Smooth muscle cell (in vitro differentiated cells): Measurements from ENCODE around the gene LAMB4. TPM values are rescaled to one million over a fixed set of nuclear protein-coding genes. Genes with fewer than 3 reads are reported as not detected.

Experiments used
- DNase-seq: peaks from one replicate; lab custom pipeline; 2025; ENCODE audit not compliant: unreplicated experiment; lab: John Stamatoyannopoulos, UW
- H2AFZ ChIP-seq: fragments of 200-600 bp; sonication (generic); 2 replicates; pipeline ENCODE4 v1.6.0; 2016; ENCODE audit warnings: antibody characterized with exemption, low read depth, mild to moderate bottlenecking
- H3F3A ChIP-seq: fragments of 200-600 bp; sonication (generic); 2 replicates; pipeline ENCODE4 v1.6.0; 2017; ENCODE audit warnings: antibody characterized with exemption, low read depth
- H3K27ac ChIP-seq: fragments of 200-600 bp; sonication (generic); 2 replicates; pipeline ENCODE4 v1.5.1; 2016; ENCODE audit warnings: low read depth, mild to moderate bottlenecking
- H3K27me3 ChIP-seq: fragments of 200-600 bp; sonication (generic); 2 replicates; pipeline ENCODE4 v1.6.1; 2016; ENCODE audit warnings: low read depth, mild to moderate bottlenecking
- H3K36me3 ChIP-seq: fragments of 200-600 bp; sonication (generic); 2 replicates; pipeline ENCODE4 v1.5.1; 2016; ENCODE audit warnings: low read depth
- H3K4me1 ChIP-seq: fragments of 200-600 bp; sonication (generic); 2 replicates; pipeline ENCODE4 v1.5.1; 2016; ENCODE audit warnings: low read depth
- H3K4me2 ChIP-seq: fragments of 200-600 bp; sonication (generic); 2 replicates; pipeline ENCODE4 v1.6.0; 2016; ENCODE audit warnings: mild to moderate bottlenecking
- H3K4me3 ChIP-seq: fragments of 200-600 bp; sonication (generic); 2 replicates; pipeline ENCODE4 v1.5.1; 2016; ENCODE audit warnings: mild to moderate bottlenecking
- H3K79me2 ChIP-seq: fragments of 200-600 bp; sonication (generic); 2 replicates; pipeline ENCODE4 v1.6.0; 2016; ENCODE audit warnings: low read depth, mild to moderate bottlenecking
- H3K9ac ChIP-seq: fragments of 200-600 bp; sonication (generic); 2 replicates; pipeline ENCODE4 v1.6.0; 2016; ENCODE audit warnings: low read depth
- H3K9me3 ChIP-seq: fragments of 200-600 bp; sonication (generic); replicated peaks from 2 replicates; pipeline ENCODE4 v1.5.1; 2016; ENCODE audit warnings: low read depth
- H4K20me1 ChIP-seq: fragments of 200-600 bp; sonication (generic); 2 replicates; pipeline ENCODE4 v1.6.0; 2016; ENCODE audit warnings: low read depth
- WGBS: methylation state at CpG from one replicate; pipeline ENCODE4 v1.1.7; 2016; ENCODE audit warnings: low lambda C conversion rate; 5-methylcytosine and 5-hydroxymethylcytosine counted together
- polyA plus RNA-seq: library from polyadenylated mRNA; unstranded; fragments of >200 nt; fragmentation: Nextera tagmentation; extraction: Ambion mirVana; gene quantifications from 2 replicates; pipeline ENCODE4 v1.2.1, GENCODE V29; 2016
- total RNA-seq: library from RNA; depleted of rRNA; stranded (reverse); fragments of >200 nt; gene quantifications from 2 replicates; pipeline ENCODE4 v1.2.3, GENCODE V29; 2014
- TF ChIP-seq, protein P1 (sequence below): fragments of 200-600 bp; sonication (generic); IDR thresholded peaks from 2 replicates; pipeline ENCODE4 v1.5.1; 2017; ENCODE audit warnings: borderline replicate concordance, mild to moderate bottlenecking, antibody characterized with exemption; ENCODE audit not compliant: insufficient read depth, poor library complexity, severe bottlenecking

LAMB4 gene
- total and polyA plus RNA-seq, 2 experiments from 2014 or later, result 0.06 to 0.67 TPM

DNA sequence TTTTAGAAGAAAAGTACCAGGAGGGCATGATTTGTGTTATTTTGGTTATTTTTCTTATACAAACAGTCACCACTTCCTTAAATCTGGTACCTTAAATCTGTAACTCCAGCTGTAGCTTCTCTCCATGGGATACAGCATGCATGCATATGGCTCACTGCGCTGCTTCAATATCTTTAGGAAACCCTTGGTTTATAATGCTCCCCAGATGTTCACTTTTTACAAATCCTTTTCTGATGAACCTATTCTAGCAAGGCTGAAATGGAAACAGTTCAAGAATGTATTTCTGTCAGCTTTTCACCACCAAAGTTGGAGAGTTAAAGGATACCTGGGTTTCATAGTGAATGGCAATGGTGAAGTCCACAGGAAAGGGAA lies 50.9 kb downstream of the LAMB4 start:
- Histone ChIP-seq H3K4me2 (peak overlapping the region; percentile 75), H3K79me2 (no peaks in the 10 kb centered on the region), H3K4me1 (peaks cover 26% of the 10 kb centered on the region), H3F3A (peaks cover 27% of the 10 kb centered on the region), H2AFZ (peak overlapping the region; percentile 67), H3K36me3 (no peaks in the 10 kb centered on the region), H3K9ac (peak overlapping the region; percentile 38), H3K27ac (peak overlapping the region; percentile 87), H3K9me3 (no peaks in the 10 kb centered on the region), H3K27me3 (no peaks in the 10 kb centered on the region), H3K4me3 (no peak overlapping the region), H4K20me1 (no peaks in the 10 kb centered on the region)
- DNase-seq, result no peak
- TF ChIP-seq, protein P1, sequence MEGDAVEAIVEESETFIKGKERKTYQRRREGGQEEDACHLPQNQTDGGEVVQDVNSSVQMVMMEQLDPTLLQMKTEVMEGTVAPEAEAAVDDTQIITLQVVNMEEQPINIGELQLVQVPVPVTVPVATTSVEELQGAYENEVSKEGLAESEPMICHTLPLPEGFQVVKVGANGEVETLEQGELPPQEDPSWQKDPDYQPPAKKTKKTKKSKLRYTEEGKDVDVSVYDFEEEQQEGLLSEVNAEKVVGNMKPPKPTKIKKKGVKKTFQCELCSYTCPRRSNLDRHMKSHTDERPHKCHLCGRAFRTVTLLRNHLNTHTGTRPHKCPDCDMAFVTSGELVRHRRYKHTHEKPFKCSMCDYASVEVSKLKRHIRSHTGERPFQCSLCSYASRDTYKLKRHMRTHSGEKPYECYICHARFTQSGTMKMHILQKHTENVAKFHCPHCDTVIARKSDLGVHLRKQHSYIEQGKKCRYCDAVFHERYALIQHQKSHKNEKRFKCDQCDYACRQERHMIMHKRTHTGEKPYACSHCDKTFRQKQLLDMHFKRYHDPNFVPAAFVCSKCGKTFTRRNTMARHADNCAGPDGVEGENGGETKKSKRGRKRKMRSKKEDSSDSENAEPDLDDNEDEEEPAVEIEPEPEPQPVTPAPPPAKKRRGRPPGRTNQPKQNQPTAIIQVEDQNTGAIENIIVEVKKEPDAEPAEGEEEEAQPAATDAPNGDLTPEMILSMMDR, result no peak
- 81% methylated on average over 1 of the region's 1 CpG for WGBS

DNA sequence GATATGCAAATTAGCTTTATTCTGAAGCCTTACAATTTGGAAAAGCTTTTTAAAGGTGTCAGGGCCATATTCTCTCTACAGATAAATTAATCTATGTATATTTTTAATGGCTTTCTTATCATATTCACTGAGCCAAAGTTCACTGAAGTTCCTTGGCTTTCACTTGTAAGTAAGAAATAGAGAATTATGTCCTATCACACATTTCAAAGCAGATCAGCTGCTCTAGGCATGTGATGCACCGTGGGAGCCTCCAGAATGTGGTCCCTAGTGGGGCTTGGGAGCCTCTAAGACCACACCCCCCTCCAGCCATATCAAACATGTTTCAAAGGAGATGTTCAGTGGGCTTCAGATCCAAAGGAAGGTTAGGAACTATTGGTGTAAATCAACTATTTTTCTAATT lies 51.5 kb downstream of the LAMB4 start:
- H2AFZ ChIP-seq, result peak overlapping the region; percentile 57
- H3K9ac ChIP-seq, result no peak overlapping the region
- peaks cover 27% of the 10 kb centered on the region for H3F3A ChIP-seq
- no peaks in the 10 kb centered on the region for H3K27me3 ChIP-seq
- no peak for DNase-seq
- H3K36me3 ChIP-seq, result no peaks in the 10 kb centered on the region
- H3K27ac ChIP-seq, result peak overlapping the region; percentile 87
- H3K4me2 ChIP-seq, result peak overlapping the region; percentile 75
- H3K4me3 ChIP-seq, result no peak overlapping the region
- TF ChIP-seq, protein P1, result no peak
- no peaks in the 10 kb centered on the region for H3K79me2 ChIP-seq
- H3K9me3 ChIP-seq, result no peaks in the 10 kb centered on the region
- WGBS, result 71% methylated on average over 1 of the region's 1 CpG
- H3K4me1 ChIP-seq, result peaks cover 26% of the 10 kb centered on the region
- H4K20me1 ChIP-seq, result no peaks in the 10 kb centered on the region

DNA sequence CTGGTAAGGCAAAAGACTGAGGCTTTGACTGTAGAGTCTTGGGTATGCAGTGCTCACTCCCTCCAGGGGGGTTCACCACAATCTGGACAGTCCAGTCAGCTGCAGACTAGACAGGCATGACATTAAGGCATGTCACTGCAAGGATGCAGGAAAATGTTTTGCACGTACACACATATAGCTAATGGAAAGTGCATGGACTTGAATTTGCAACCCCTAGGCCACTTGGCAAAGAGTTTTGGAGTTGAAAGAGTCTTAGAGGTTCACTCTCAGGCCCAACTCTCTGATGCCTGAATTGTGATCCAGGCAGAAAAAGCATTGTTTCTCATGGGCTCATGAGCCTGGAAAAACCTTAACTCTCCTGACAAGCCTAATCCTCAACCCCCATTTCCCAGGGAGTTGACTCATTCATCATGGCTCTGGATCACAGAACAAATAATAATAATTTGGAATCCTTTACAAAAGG lies 51.9 kb downstream of the LAMB4 start:
- H2AFZ ChIP-seq, result peak overlapping the region; percentile 57
- no peaks in the 10 kb centered on the region for H3K36me3 ChIP-seq
- H3K79me2 ChIP-seq, result no peaks in the 10 kb centered on the region
- H3F3A ChIP-seq, result peaks cover 27% of the 10 kb centered on the region
- H3K4me1 ChIP-seq, result peaks cover 26% of the 10 kb centered on the region
- H3K9ac ChIP-seq, result peak overlapping the region; percentile 26
- H3K4me3 ChIP-seq, result no peak overlapping the region
- H3K27ac ChIP-seq, result peak overlapping the region; percentile 87
- TF ChIP-seq, protein P1, result no peak
- no peak for DNase-seq
- 33% methylated on average over 1 of the region's 1 CpG for WGBS
- no peaks in the 10 kb centered on the region for H3K27me3 ChIP-seq
- peak overlapping the region; percentile 75 for H3K4me2 ChIP-seq
- H4K20me1 ChIP-seq, result no peaks in the 10 kb centered on the region
- no peaks in the 10 kb centered on the region for H3K9me3 ChIP-seq

DNA sequence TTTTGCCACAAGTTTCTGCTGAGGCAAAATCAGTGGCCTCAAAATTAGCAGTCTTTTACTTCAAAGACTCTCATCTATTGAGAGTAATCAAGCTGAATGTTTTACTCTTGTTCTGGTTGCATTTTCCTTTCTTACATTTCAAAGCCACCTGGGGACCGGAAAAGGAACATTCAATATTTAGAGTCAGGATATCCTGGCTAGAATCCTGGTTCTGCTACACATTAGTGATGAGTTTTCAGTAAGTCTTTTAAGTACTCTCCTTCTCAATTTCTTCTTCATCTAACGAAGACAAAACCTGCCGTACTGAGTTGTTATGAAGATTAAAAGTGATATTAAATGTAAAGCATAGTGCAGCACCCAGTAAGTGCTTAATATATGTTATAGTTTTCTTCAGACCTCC lies 52.5 kb downstream of the LAMB4 start:
- H3K79me2 ChIP-seq, result no peaks in the 10 kb centered on the region
- H3K27me3 ChIP-seq, result no peaks in the 10 kb centered on the region
- peak overlapping the region; percentile 26 for H3K9ac ChIP-seq
- no peaks in the 10 kb centered on the region for H3K36me3 ChIP-seq
- peaks cover 26% of the 10 kb centered on the region for H3K4me1 ChIP-seq
- H3K4me2 ChIP-seq, result peak overlapping the region; percentile 75
- H3K4me3 ChIP-seq, result no peak overlapping the region
- H4K20me1 ChIP-seq, result no peaks in the 10 kb centered on the region
- H2AFZ ChIP-seq, result peak overlapping the region; percentile 57
- peak overlapping the region; percentile 87 for H3K27ac ChIP-seq
- TF ChIP-seq, protein P1, result no peak
- WGBS, result 93% methylated on average over 3 of the region's 3 CpGs
- H3K9me3 ChIP-seq, result no peaks in the 10 kb centered on the region
- DNase-seq, result no peak
- H3F3A ChIP-seq, result peaks cover 27% of the 10 kb centered on the region
